Measurements from ENCODE around the gene WDHD1.

Gene WDHD1

GRCh38 chr14:55005071-55005470 is 21.8 kb downstream of the WDHD1 start:
- Histone ChIP-seq H4K20me1 (ENCODE audit: low read depth, low read length) (no peaks in the 10 kb centered on the region), H3K4me3 (ENCODE audit: insufficient read depth, low read length, poor library complexity, severe bottlenecking) (no peak overlapping the region), H3K9me2 (replicated peaks; ENCODE audit: insufficient read depth, low read length) (no peaks in the 10 kb centered on the region), H3K79me2 (ENCODE audit: insufficient read depth, low read length) (no peaks in the 10 kb centered on the region), H2AFZ (ENCODE audit: low read depth, low read length, severe bottlenecking) (no peak overlapping the region), H3K27ac (ENCODE audit: low read depth, low read length) (no peak overlapping the region), H3K27me3 (ENCODE audit: low read length) (no peaks in the 10 kb centered on the region), H3K9ac (ENCODE audit: low read length) (no peak overlapping the region), H3F3A (ENCODE audit: insufficient read depth) (0 out of 2 replicates have a peak, but pooled peaks cover 3% of the 10 kb centered on the region), H3K9me3 (ENCODE audit: insufficient read depth, low read length) (no peaks in the 10 kb centered on the region), H3K4me2 (ENCODE audit: low read depth, low read length, poor library complexity, severe bottlenecking) (no peak overlapping the region), H3K36me3 (ENCODE audit: low read length) (peaks cover 39% of the 10 kb centered on the region)
- TF ChIP-seq CTCF (IDR thresholded peaks at IDR 0.05; ENCODE audit: insufficient read depth, low read length, poor library complexity, severe bottlenecking): no peak

DNA sequence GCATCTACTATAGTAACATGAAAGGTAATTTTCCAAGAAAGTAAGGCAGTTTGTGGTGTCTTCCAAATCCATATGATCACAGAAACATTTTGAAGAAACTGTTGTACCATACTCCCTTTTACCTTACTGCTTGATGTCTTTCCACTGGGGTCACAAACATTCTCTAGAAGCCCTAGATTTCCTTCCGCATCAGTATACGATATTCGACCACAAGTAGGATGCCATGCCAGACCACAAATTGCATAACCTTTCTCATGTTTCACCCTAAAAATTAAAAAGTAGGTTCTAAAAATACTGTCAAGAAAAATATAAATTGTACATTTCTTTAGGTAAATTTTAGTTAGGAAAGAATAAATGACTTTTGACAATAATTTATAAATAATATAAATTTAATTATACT is 26.5 kb downstream of the WDHD1 start:
- H3K4me3 ChIP-seq (ENCODE audit: insufficient read depth, low read length, poor library complexity, severe bottlenecking): no peak overlapping the region
- H3K9ac ChIP-seq (ENCODE audit: low read length): no peak overlapping the region
- no peak for TF ChIP-seq CTCF (IDR thresholded peaks at IDR 0.05; ENCODE audit: insufficient read depth, low read length, poor library complexity, severe bottlenecking)
- H3K9me3 ChIP-seq (ENCODE audit: insufficient read depth, low read length): no peaks in the 10 kb centered on the region
- H3K79me2 ChIP-seq (ENCODE audit: insufficient read depth, low read length): no peaks in the 10 kb centered on the region
- H3K27me3 ChIP-seq (ENCODE audit: low read length): no peaks in the 10 kb centered on the region
- no peak overlapping the region for H3K4me2 ChIP-seq (ENCODE audit: low read depth, low read length, poor library complexity, severe bottlenecking)
- peaks cover 8% of the 10 kb centered on the region; the same call in 1 of the 2 replicates for H3F3A ChIP-seq (ENCODE audit: insufficient read depth)
- no peak overlapping the region for H2AFZ ChIP-seq (ENCODE audit: low read depth, low read length, severe bottlenecking)
- H4K20me1 ChIP-seq (ENCODE audit: low read depth, low read length): no peaks in the 10 kb centered on the region
- no peaks in the 10 kb centered on the region for H3K9me2 ChIP-seq (replicated peaks; ENCODE audit: insufficient read depth, low read length)
- no peak overlapping the region for H3K27ac ChIP-seq (ENCODE audit: low read depth, low read length)
- H3K36me3 ChIP-seq (ENCODE audit: low read length): peaks cover 34% of the 10 kb centered on the region

GRCh38 chr14:54985156-54985555 is 41.7 kb downstream of the WDHD1 start:
- Histone ChIP-seq H3K4me3 (ENCODE audit: insufficient read depth, low read length, poor library complexity, severe bottlenecking) (no peak overlapping the region), H3K36me3 (ENCODE audit: low read length) (peaks cover 39% of the 10 kb centered on the region)
- TF ChIP-seq EZH2phosphoT487 (conservative IDR thresholded peaks at IDR 0.05; ENCODE audit: low read length): no peak
- no peak for TF ChIP-seq CTCF (IDR thresholded peaks at IDR 0.05; ENCODE audit: insufficient read depth, low read length, poor library complexity, severe bottlenecking)

More at GRCh38 chr14:54985156-54985555, 41.7 kb downstream of the WDHD1 start:
- H4K20me1 ChIP-seq (ENCODE audit: low read depth, low read length): no peaks in the 10 kb centered on the region
- no peak overlapping the region for H3K9ac ChIP-seq (ENCODE audit: low read length)
- H3F3A ChIP-seq (ENCODE audit: insufficient read depth): no peaks in the 10 kb centered on the region; the same call in 1 of the 2 replicates
- no peak overlapping the region for H3K4me2 ChIP-seq (ENCODE audit: low read depth, low read length, poor library complexity, severe bottlenecking)
- H2AFZ ChIP-seq (ENCODE audit: low read depth, low read length, severe bottlenecking): no peak overlapping the region
- no peaks in the 10 kb centered on the region for H3K9me3 ChIP-seq (ENCODE audit: insufficient read depth, low read length)
- H3K79me2 ChIP-seq (ENCODE audit: insufficient read depth, low read length): no peaks in the 10 kb centered on the region
- no peaks in the 10 kb centered on the region for H3K9me2 ChIP-seq (replicated peaks; ENCODE audit: insufficient read depth, low read length)
- H3K27me3 ChIP-seq (ENCODE audit: low read length): no peaks in the 10 kb centered on the region
- no peak overlapping the region for H3K27ac ChIP-seq (ENCODE audit: low read depth, low read length)

All from SU-DHL-6 (cell line).